ENCODE results near the gene TUBB3. TPM values are rescaled to one million over a fixed set of nuclear protein-coding genes. Genes with fewer than 3 reads are reported as not detected.

TUBB3 gene
- total and polyA plus RNA-seq, 7 experiments from 2014 or later: 0.22 to 2.8 (median 0.48) TPM; not detected in 4

DNA sequence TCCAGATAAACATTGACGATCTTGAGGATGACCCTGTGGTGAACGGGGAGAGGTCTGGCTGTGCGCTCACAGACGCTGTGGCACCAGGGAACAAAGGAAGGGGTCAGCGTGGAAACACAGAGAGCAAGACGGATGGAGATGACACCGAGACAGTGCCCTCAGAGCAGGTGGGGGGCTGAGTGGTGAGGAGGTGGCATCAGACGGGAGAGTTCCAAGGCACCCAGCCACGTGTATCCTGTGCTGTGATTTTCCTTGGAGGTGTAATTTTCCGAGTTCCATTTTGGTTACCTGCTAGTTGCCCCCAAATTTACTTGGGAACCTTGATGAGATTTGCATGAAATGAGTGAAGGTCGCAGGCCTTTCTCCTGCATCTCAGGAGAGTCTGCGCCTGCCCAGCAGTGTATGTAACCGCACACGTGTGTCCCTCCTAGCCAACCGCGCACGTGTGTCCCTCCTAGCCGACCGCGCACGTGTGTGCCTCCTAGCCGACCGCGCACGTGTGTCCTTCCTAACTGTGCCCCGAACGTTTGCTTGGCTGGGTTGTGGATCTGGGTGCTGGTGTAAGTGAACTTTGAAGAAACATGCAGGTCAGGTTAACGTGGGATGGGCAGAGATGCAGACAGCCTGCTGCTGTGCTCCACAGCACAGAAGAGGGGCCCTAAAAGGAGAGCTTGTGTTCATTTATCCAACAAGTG is 39.6 kb upstream of the TUBB3 start:
- H3K27me3 Mint-ChIP-seq: no peaks in the 10 kb centered on the region
- Histone ChIP-seq H3K4me1 (ENCODE audit: control insufficient read depth in 2 of 2, insufficient read depth in 2 of 2, low read length in 2 of 2) (no peaks in the 10 kb centered on the region), H3K36me3 (ENCODE audit: control insufficient read depth in 2 of 3, insufficient read depth in 3 of 3, low read length in 3 of 3) (peaks cover 16 to 95% (median 16%) of the 10 kb centered on the region in 3 experiments), H3K4me3 (ENCODE audit: low read length) (no peak overlapping the region), H3K9me3 (ENCODE audit: control insufficient read depth in 2 of 3, low read length in 3 of 3) (no peaks in the 10 kb centered on the region), H3K27me3 (ENCODE audit: control insufficient read depth in 2 of 2, insufficient read depth in 2 of 2, low read length in 2 of 2) (no peaks in the 10 kb centered on the region), H3K27ac (ENCODE audit: low read depth, low read length) (no peak overlapping the region)
- peaks cover 23 to 40% (median 30%) of the 10 kb centered on the region in 5 donors for H3K36me3 Mint-ChIP-seq
- CTCF ChIA-PET: interaction anchor here (0.5 kb wide), 1 partner anchor 21 kb away, joined by 3 read pairs; no protein-coding TSS in a partner anchor
- DNase-seq (no peak), ATAC-seq (no peak)
- H3K27ac Mint-ChIP-seq: peak overlapping the region in 4 of 9 donors; percentile 19 to 61 (median 42)
- POLR2A ChIA-PET: interaction anchor here (2.3 kb wide), 1 partner anchor 10 kb away, joined by 5 read pairs; the partner anchor contains the start of gene TCF25
- peaks cover 0 to 6% (median 0%) of the 10 kb centered on the region in 11 donors for H3K9me3 Mint-ChIP-seq
- intact Hi-C loops (cut with micrococcal nuclease): no loop called here
- peaks cover 2 to 22% (median 14%) of the 10 kb centered on the region in 7 donors for H3K4me1 Mint-ChIP-seq
- H3K4me3 Mint-ChIP-seq: no peak overlapping the region

DNA sequence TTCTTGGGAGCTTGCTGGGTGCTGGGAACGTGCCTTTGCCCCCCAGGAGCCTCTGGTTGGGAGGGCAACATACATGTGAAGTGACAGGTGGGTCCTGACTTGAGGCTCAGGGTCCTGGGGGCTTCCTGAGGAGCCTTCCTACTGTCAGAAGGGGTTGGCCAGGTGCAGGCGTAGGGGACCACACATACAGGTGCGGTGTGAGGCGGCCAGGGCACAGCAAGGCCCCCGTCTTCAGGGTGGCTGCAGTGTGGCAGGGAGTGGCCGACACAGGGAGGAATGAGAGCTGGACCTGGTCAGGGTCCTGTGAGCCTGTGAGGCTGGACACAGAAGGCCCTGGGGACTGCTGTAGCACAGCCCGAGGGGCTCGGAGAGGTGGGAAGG is 39.1 kb upstream of the TUBB3 start:
- Histone ChIP-seq H3K27me3 (ENCODE audit: control insufficient read depth in 2 of 2, insufficient read depth in 2 of 2, low read length in 2 of 2) (no peaks in the 10 kb centered on the region), H3K9me3 (ENCODE audit: control insufficient read depth in 2 of 3, low read length in 3 of 3) (no peaks in the 10 kb centered on the region), H3K4me3 (ENCODE audit: low read length) (no peak overlapping the region), H3K36me3 (ENCODE audit: control insufficient read depth in 2 of 3, insufficient read depth in 3 of 3, low read length in 3 of 3) (peaks cover 16 to 90% (median 16%) of the 10 kb centered on the region in 3 experiments), H3K4me1 (ENCODE audit: control insufficient read depth in 2 of 2, insufficient read depth in 2 of 2, low read length in 2 of 2) (no peaks in the 10 kb centered on the region), H3K27ac (ENCODE audit: low read depth, low read length) (no peak overlapping the region)
- Mint-ChIP-seq H3K36me3 (peaks cover 23 to 38% (median 30%) of the 10 kb centered on the region in 5 donors), H3K4me1 (peaks cover 2 to 22% (median 14%) of the 10 kb centered on the region in 7 donors), H3K27ac (peak overlapping the region in 2 of 9 donors; percentile 48 to 61), H3K27me3 (no peaks in the 10 kb centered on the region), H3K4me3 (peak overlapping the region in 1 of 10 donors; percentile 42), H3K9me3 (peaks cover 0 to 6% (median 0%) of the 10 kb centered on the region in 11 donors)
- no peak for ATAC-seq
- intact Hi-C loops (cut with micrococcal nuclease): no loop called here
- ChIA-PET POLR2A (no interaction called here), CTCF (interaction anchor here (0.5 kb wide), 1 partner anchor 22 kb away, joined by 3 read pairs; no protein-coding TSS in a partner anchor)
- DNase-seq: no peak

DNA sequence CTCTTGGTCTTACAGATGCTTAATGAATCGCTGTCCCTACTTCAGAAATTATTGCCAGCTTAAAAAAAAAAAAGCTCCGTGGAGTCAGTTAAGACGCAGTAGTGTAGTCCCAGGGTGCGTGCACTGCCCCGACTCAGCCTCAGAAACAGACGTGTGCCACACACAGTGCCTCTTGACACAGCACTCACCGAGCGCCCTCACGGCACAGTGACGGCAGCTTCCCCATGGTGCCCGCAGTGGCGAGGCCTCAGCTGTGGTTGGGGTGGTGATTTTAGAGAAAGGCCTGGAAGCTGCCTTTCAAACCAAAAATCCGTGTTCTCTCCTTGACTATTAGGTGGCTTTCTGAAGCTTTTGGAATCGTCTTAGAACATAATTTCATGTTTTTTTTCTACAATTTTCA is 35.9 kb upstream of the TUBB3 start:
- no peaks in the 10 kb centered on the region for H3K27me3 Mint-ChIP-seq
- ATAC-seq: no peak
- Histone ChIP-seq H3K9me3 (ENCODE audit: control insufficient read depth in 2 of 3, low read length in 3 of 3) (no peaks in the 10 kb centered on the region), H3K4me3 (ENCODE audit: low read length) (no peak overlapping the region), H3K36me3 (ENCODE audit: control insufficient read depth in 2 of 3, insufficient read depth in 3 of 3, low read length in 3 of 3) (peaks cover 16 to 86% (median 21%) of the 10 kb centered on the region in 3 experiments), H3K4me1 (ENCODE audit: control insufficient read depth in 2 of 2, insufficient read depth in 2 of 2, low read length in 2 of 2) (peaks cover 0 to 5% of the 10 kb centered on the region in 2 donors), H3K27me3 (ENCODE audit: control insufficient read depth in 2 of 2, insufficient read depth in 2 of 2, low read length in 2 of 2) (no peaks in the 10 kb centered on the region), H3K27ac (ENCODE audit: low read depth, low read length) (no peak overlapping the region)
- H3K36me3 Mint-ChIP-seq: peaks cover 19 to 45% (median 26%) of the 10 kb centered on the region in 5 donors
- peaks cover 6 to 19% (median 14%) of the 10 kb centered on the region in 7 donors for H3K4me1 Mint-ChIP-seq
- peaks cover 0 to 6% (median 0%) of the 10 kb centered on the region in 11 donors for H3K9me3 Mint-ChIP-seq
- ChIA-PET POLR2A (interaction anchor here (1.8 kb wide), 1 partner anchor 14 kb away, joined by 7 read pairs; the partner anchor contains the start of gene TCF25), CTCF (interaction anchor here (0.6 kb wide), 1 partner anchor 61 kb away, joined by 3 read pairs; no protein-coding TSS in a partner anchor)
- H3K27ac Mint-ChIP-seq: peak overlapping the region in 1 of 9 donors; percentile 31
- no peak overlapping the region for H3K4me3 Mint-ChIP-seq
- intact Hi-C loops (cut with micrococcal nuclease): no loop called here
- DNase-seq: no peak

DNA sequence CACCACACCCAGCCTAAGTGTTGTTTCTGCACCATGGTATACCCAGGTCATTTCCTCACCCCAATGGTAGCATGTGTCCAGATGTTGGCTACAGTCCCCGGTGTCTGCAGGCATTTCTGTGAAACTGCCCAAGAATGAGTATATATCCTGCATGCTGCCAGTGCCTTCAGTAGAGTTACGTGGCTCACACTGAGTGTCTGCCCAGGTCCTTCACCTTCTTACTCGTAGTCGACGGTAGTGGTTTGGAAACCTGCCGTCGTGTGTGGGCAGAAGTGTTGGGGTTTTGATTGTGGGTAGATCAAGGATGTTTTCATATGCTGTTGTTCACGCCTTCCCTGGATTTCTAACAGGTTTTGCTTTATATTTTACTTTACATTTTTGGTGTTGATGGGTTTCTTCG is 32.9 kb upstream of the TUBB3 start:
- Histone ChIP-seq H3K27ac (ENCODE audit: low read depth, low read length) (no peak overlapping the region), H3K36me3 (ENCODE audit: control insufficient read depth in 2 of 3, insufficient read depth in 3 of 3, low read length in 3 of 3) (peaks cover 1 to 86% (median 10%) of the 10 kb centered on the region in 3 experiments), H3K4me1 (ENCODE audit: control insufficient read depth in 2 of 2, insufficient read depth in 2 of 2, low read length in 2 of 2) (peaks cover 0 to 5% of the 10 kb centered on the region in 2 donors), H3K9me3 (ENCODE audit: control insufficient read depth in 2 of 3, low read length in 3 of 3) (no peaks in the 10 kb centered on the region), H3K27me3 (ENCODE audit: control insufficient read depth in 2 of 2, insufficient read depth in 2 of 2, low read length in 2 of 2) (no peaks in the 10 kb centered on the region), H3K4me3 (ENCODE audit: low read length) (no peak overlapping the region)
- intact Hi-C loops (cut with micrococcal nuclease): no loop called here
- DNase-seq (peak in 1 of 9 donors; percentile 42), ATAC-seq (peak; percentile 19)
- Mint-ChIP-seq H3K36me3 (peaks cover 7 to 28% (median 16%) of the 10 kb centered on the region in 5 donors), H3K27ac (peak overlapping the region in 4 of 9 donors; percentile 13 to 76 (median 40)), H3K9me3 (no peaks in the 10 kb centered on the region), H3K4me1 (peaks cover 0 to 10% (median 7%) of the 10 kb centered on the region in 7 donors), H3K27me3 (no peaks in the 10 kb centered on the region), H3K4me3 (peak overlapping the region in 1 of 10 donors; percentile 1)
- POLR2A ChIA-PET: interaction anchor here (1.0 to 1.2 kb wide), 2 partner anchors 17 to 20 kb away, joined by 3 read pairs; partner anchors contain the start of gene TCF25
- CTCF ChIA-PET: no interaction called here

DNA sequence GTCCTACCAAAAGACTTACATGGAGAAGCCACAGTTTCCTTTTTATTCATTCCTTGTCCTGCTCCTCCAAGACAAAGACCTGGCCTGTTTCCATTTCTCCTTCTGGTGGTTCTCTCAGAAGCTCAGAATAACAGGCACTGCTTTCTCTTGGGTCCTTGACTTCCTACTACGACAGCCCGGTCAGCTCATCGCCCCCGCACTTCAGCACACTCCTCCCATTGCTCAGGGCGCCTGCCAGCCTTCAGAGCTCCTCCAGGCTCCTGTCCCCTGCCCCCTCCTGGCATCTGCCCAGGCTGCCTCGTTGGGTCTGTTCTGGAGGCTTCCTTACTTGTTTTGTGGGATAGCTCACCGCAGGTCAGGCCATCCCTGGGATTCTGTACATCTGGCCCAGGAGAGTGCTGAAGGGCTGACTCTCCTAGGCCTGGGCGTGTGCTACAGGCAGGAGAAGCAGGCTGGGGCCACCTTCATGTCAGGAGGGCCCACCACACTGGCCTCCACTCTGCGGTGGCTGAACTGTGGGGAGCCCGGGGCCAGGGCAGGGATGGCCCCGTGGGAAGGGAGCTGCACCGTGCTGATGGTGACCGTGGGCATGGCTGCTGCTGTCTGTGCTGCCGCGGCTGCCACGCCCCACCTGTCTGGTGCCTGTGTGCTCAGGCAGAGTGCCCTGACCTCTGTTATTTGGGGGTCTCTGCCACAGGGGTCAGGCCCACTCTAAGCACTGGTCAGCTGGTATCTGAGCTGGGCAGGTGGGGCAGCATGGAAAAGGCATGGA is 32.1 kb upstream of the TUBB3 start:
- CTCF ChIA-PET: no interaction called here
- peaks cover 6 to 86% (median 10%) of the 10 kb centered on the region in 3 experiments for H3K36me3 ChIP-seq (ENCODE audit: control insufficient read depth in 2 of 3, insufficient read depth in 3 of 3, low read length in 3 of 3)

GRCh38 chr16:89892055-89892630 is 31.0 kb upstream of the TUBB3 start:
- no peaks in the 10 kb centered on the region for H3K9me3 ChIP-seq (ENCODE audit: control insufficient read depth in 2 of 3, low read length in 3 of 3)
- Mint-ChIP-seq H3K9me3 (no peaks in the 10 kb centered on the region), H3K27me3 (no peaks in the 10 kb centered on the region), H3K4me3 (no peak overlapping the region), H3K27ac (peak overlapping the region in 2 of 9 donors; percentile 22 to 56), H3K4me1 (peaks cover 0 to 8% (median 5%) of the 10 kb centered on the region in 7 donors), H3K36me3 (peaks cover 3 to 21% (median 13%) of the 10 kb centered on the region in 5 donors)
- DNase-seq (no peak), ATAC-seq (peak; percentile 15)
- no peak overlapping the region for H3K4me3 ChIP-seq (ENCODE audit: low read length)
- ChIA-PET CTCF (no interaction called here), POLR2A (interaction anchor here (0.7 kb wide), 1 partner anchor 519 kb away, joined by 3 read pairs; no protein-coding TSS in a partner anchor)
- peaks cover 6 to 85% (median 10%) of the 10 kb centered on the region in 3 experiments for H3K36me3 ChIP-seq (ENCODE audit: control insufficient read depth in 2 of 3, insufficient read depth in 3 of 3, low read length in 3 of 3)
- peaks cover 0 to 5% of the 10 kb centered on the region in 2 donors for H3K4me1 ChIP-seq (ENCODE audit: control insufficient read depth in 2 of 2, insufficient read depth in 2 of 2, low read length in 2 of 2)
- H3K27ac ChIP-seq (ENCODE audit: low read depth, low read length): no peak overlapping the region
- H3K27me3 ChIP-seq (ENCODE audit: control insufficient read depth in 2 of 2, insufficient read depth in 2 of 2, low read length in 2 of 2): no peaks in the 10 kb centered on the region
- intact Hi-C loops (cut with micrococcal nuclease): no loop called here

More for the DNA sequence above, 32.1 kb upstream of the TUBB3 start:
- DNase-seq (no peak), ATAC-seq (no peak)
- H3K4me1 ChIP-seq (ENCODE audit: control insufficient read depth in 2 of 2, insufficient read depth in 2 of 2, low read length in 2 of 2): peaks cover 0 to 5% of the 10 kb centered on the region in 2 donors
- H3K9me3 ChIP-seq (ENCODE audit: control insufficient read depth in 2 of 3, low read length in 3 of 3): no peaks in the 10 kb centered on the region
- no peak overlapping the region for H3K27ac ChIP-seq (ENCODE audit: low read depth, low read length)
- H3K27me3 ChIP-seq (ENCODE audit: control insufficient read depth in 2 of 2, insufficient read depth in 2 of 2, low read length in 2 of 2): no peaks in the 10 kb centered on the region
- intact Hi-C loops (cut with micrococcal nuclease): no loop called here
- no peak overlapping the region for H3K4me3 ChIP-seq (ENCODE audit: low read length)
- no peaks in the 10 kb centered on the region for H3K27me3 Mint-ChIP-seq
- H3K9me3 Mint-ChIP-seq: no peaks in the 10 kb centered on the region
- peaks cover 0 to 8% (median 5%) of the 10 kb centered on the region in 7 donors for H3K4me1 Mint-ChIP-seq
- H3K4me3 Mint-ChIP-seq: no peak overlapping the region
- peak overlapping the region in 3 of 9 donors; percentile 13 to 38 (median 26) for H3K27ac Mint-ChIP-seq
- POLR2A ChIA-PET: interaction anchor here (1.0 to 1.2 kb wide), 2 partner anchors 18 to 19 kb away, joined by 3 read pairs; partner anchors contain the start of gene TCF25
- peaks cover 5 to 24% (median 13%) of the 10 kb centered on the region in 5 donors for H3K36me3 Mint-ChIP-seq
